Measurements from ENCODE around the gene SNRPA. TPM values are rescaled to one million over a fixed set of nuclear protein-coding genes. Genes with fewer than 3 reads are reported as not detected.

SNRPA gene
- total and polyA plus RNA-seq, 2 of the 13 experiments (the other 11 are each of a cell fraction or from before 2014, with no cell fraction given) = 59.6 to 162 TPM

DNA sequence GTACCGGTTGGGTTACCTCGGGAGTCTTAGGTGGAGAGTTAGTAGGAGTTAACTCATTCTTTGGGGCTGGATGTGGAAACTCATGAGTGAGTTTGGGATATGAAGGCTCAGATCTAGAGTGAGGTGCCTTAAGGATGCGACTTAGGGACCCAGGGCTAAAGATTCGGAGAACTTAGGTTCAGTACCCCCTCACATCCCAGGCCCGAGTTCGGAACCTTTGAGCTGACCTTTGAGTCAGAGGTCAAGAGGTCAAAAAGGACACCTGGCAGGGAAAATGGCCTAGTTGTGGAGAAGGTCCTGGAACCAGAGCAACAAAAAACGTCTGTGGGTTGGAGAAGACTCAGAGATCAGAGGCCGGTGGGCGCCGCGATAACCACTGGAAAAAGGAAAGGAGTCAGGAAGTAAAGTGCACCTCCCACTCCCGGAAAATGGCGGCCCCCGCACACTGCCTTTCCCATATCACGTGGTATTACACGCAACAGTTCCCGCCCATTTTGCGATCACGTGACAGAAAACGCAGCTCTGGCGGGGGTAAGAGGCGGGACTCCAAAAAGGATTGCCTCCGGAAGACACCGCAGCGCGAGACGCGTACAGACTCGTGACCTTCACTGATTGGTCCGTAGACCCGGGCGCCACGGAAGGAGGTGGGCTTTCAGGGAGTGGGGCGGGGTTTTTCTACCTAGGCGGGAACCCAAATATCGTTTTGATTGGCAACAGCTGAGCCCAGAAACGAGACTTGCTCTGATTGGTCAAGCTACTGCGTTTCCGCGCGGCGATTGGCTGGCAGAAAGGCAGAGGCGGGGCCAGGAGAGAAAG, 737 bp upstream of the SNRPA start, which contains the start of gene ACTMAP (continued):
- TF ChIP-seq SATB2 (CRISPR knock-in tag; IDR thresholded peaks at IDR 0.05) = 0 out of 2 replicates have a peak, but pooled peaks have one; percentile 12
- TF ChIP-seq DDIT3 (CRISPR knock-in tag; IDR thresholded peaks at IDR 0.05) = no peak
- TF ChIP-seq RBFOX2 (IDR thresholded peaks at IDR 0.05; ENCODE audit: low read depth, low read length) = no peak; the same call in 1 of the 2 replicates
- TF ChIP-seq ZNF30 (CRISPR knock-in tag; IDR thresholded peaks at IDR 0.05) = no peak
- TF ChIP-seq ZBTB34 (CRISPR knock-in tag; IDR thresholded peaks at IDR 0.05) = no peak
- no peak for TF ChIP-seq AHR (CRISPR knock-in tag; IDR thresholded peaks at IDR 0.05)
- no peak for TF ChIP-seq ELF4 (CRISPR knock-in tag; IDR thresholded peaks at IDR 0.05; ENCODE audit: borderline replicate concordance)
- no peak for TF ChIP-seq ZNF660 (CRISPR knock-in tag; IDR thresholded peaks at IDR 0.05; ENCODE audit: borderline replicate concordance, low read depth)
- no peak; the same call in 1 of the 2 replicates for TF ChIP-seq MXD3 (CRISPR knock-in tag; IDR thresholded peaks at IDR 0.05)
- 0 out of 2 replicates have a peak, but pooled peaks have one; percentile 61 for TF ChIP-seq ZBTB42 (CRISPR knock-in tag; IDR thresholded peaks at IDR 0.05)
- TF ChIP-seq NONO (IDR thresholded peaks at IDR 0.05) = no peak
- no peak; the same call in none of the 2 replicates for TF ChIP-seq NONO (CRISPR knock-in tag; conservative IDR thresholded peaks at IDR 0.05)
- peak; percentile 86 for TF ChIP-seq CREB1 (IDR thresholded peaks at IDR 0.05)
- peak; percentile 95 for TF ChIP-seq CREB1 (CRISPR knock-in tag; IDR thresholded peaks at IDR 0.05)
- 0 out of 2 replicates have a peak, but pooled peaks have one; percentile 6 for TF ChIP-seq ARID3A (IDR thresholded peaks at IDR 0.05; ENCODE audit: low read depth, low read length)
- TF ChIP-seq ZNF678 (CRISPR knock-in tag; IDR thresholded peaks at IDR 0.05) = no peak
- TF ChIP-seq ZNF264 (CRISPR knock-in tag; IDR thresholded peaks at IDR 0.05) = no peak
- no peak for TF ChIP-seq ZBTB1 (CRISPR knock-in tag; IDR thresholded peaks at IDR 0.05; ENCODE audit: borderline replicate concordance)
- TF ChIP-seq SOX13 (IDR thresholded peaks at IDR 0.05) = no peak
- 0 out of 4 replicates have a peak, but pooled peaks of 1 of the 2 experiments have one; percentile 27 for TF ChIP-seq SOX13 (CRISPR knock-in tag; conservative IDR thresholded peaks at IDR 0.05 in 1 of 2, IDR thresholded peaks at IDR 0.05 in 1 of 2)
- peak; percentile 96 for TF ChIP-seq NCOR1 (IDR thresholded peaks at IDR 0.05; ENCODE audit: borderline replicate concordance, low read length)
- TF ChIP-seq ZNF235 (CRISPR knock-in tag; IDR thresholded peaks at IDR 0.05; ENCODE audit: borderline replicate concordance) = no peak
- TF ChIP-seq SOX6 (IDR thresholded peaks at IDR 0.05) = no peak
- no peak; the same call in 1 of the 2 replicates for TF ChIP-seq SOX6 (CRISPR knock-in tag; IDR thresholded peaks at IDR 0.05)
- TF ChIP-seq, protein P1, sequence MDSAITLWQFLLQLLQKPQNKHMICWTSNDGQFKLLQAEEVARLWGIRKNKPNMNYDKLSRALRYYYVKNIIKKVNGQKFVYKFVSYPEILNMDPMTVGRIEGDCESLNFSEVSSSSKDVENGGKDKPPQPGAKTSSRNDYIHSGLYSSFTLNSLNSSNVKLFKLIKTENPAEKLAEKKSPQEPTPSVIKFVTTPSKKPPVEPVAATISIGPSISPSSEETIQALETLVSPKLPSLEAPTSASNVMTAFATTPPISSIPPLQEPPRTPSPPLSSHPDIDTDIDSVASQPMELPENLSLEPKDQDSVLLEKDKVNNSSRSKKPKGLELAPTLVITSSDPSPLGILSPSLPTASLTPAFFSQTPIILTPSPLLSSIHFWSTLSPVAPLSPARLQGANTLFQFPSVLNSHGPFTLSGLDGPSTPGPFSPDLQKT (CRISPR knock-in tag; IDR thresholded peaks at IDR 0.05; ENCODE audit: borderline replicate concordance) = no peak
- no peak; the same call in 1 of the 2 replicates for TF ChIP-seq RARA (CRISPR knock-in tag; IDR thresholded peaks at IDR 0.05)
- no peak for TF ChIP-seq ZBTB38 (CRISPR knock-in tag; IDR thresholded peaks at IDR 0.05)

Data from HepG2 (cell line).